ENCODE data around the gene ZNF285.
A peak's percentile ranks its signal among the peaks of the same experiment; 100 is the strongest.
"Not testable (repeated sequence)": the region's sequence is repeated elsewhere in the genome, so short reads cannot be mapped to it uniquely, and the experiment has no call there.

ZNF285 gene

DNA sequence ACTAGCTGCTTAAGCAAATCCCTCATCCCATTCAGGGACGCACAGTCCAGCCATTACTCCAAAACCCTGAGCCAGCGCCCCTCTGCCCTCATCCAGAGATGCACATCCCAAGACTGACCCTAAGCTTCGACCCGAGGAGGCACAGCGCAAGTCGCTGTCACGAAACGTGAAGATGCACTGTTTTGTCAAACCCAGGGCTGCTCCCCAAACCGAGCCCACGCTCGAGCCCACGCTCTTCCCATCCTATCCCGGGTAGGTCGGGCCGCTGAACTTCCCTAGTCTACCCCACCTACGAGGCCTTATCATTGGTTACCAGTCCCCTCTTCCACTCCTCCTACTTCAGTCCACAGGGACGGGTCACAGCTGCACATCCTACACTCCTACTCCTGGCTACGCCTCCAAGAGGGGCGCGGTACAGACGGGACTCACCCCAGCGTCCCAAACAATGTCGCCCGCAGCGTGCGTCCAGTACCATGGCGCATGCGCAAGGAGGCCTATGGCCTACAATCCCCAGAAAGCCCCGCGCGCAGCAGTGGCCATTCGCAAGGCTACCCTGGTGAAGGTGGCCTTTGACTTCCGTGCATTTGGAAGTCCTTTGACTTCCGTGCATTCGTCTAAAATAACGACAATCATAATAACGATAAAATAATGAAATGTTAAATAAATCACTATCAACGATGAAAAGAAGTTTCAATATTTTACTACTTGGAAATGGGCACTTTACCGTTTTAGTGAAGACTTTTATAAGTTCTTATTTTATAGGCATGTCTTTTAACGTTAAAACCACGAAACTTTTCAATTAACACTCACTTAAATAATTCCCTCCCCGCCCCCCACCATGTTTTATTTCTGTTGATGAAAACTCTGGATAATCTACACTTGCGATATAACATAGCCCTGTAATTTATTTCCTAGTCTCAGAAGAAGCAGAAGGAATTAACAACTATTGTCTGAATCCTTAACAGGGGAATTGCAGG lies at the start of gene ZNF285:
ZNF285 (minus strand) TSS at position 470 of the 977 bp plus-strand sequence. CDS start 4,395 bp downstream, outside the sequence.
- DNase-seq (ENCODE audit: low read depth in 2 of 2), result peak; percentile 49 to 55

DNA sequence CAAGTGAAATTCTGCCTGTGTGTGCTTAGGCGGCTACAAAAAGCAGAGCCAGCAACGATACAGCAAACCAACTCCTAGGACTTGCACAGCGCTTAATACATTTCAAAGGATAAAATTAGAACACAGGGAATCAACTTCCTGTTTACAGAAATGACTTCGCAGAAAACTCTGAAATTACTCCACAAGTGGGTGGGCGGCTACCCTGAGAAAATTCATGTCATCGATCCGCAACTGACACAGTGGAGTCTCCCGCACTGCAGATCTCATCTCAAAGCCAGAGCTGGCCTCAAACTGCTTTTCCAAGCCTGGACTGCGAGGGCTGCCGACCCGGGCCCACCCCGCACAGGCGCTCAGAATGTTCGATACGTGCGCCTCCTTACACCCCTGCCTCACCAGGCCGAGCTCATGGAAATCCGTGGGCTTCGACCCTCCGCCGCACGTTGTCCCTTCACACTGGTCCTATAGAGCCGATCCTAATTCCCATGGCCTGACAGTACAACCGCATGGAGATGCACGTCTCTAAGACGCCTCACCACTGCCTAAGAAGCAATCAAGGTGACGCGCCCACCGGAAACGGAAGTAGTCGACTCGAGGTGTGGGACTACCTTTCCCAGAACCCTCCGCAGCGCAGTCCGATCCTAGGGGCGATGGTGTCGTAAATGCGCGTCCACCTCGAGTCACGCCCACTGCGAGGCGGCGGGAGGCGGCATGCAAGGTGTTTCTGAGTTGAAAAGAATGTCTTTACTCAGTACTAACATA lies 46.7 kb upstream of the ZNF285 start, which contains the start of gene ZNF229:
ZNF229 (minus strand) TSS at position 557 of the 759 bp plus-strand sequence. CDS start 5,625 bp downstream, outside the sequence.
- DNase-seq (ENCODE audit: low read depth in 2 of 2), result peak; percentile 15 to 57

DNA sequence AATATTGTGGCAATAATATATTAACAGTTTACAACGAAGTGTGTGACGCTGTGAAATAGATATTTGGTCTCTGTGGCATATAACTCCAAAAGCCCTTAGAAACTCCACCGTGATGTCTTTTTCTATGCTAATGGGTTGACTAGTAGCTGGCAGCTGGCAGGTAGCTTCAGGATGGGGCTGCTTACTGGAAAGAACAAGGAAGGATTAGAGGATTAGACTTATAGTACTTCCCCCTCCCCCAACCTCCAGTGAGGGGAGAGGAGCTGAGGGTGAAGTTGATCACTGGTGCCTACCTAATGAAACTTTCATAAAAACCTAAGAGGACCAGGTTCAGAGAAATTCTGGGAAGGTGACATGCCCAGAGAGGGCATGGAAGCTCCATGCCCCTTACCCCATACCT lies 37.0 kb upstream of the ZNF285 start:
- DNase-seq (ENCODE audit: low read depth in 2 of 2), result no peak

GRCh38 chr19:44435441-44435840 lies 34.0 kb upstream of the ZNF285 start:
- DNase-seq (ENCODE audit: low read depth in 2 of 2), result no peak

DNA sequence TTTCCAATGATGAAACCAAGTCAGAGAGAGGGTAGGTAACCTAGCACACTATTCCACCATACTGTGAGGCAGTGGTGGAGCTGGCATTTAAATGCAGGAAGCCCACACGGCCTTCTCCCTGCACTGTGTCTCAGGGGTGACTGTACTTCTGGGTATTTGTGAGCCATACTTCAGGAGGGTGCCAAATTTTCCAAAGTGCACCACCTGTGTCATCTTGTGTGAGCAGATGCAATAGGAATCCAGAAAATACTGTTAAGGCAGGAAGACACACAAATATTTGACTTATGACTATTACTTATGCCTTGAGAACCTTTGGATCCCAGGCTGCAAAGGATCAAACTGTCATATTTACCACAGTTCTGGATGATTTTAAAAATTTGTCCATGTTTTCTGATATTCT lies 29.5 kb upstream of the ZNF285 start:
- no peak for DNase-seq (ENCODE audit: low read depth in 2 of 2)

- not testable (repeated sequence) for DNase-seq (ENCODE audit: low read depth in 2 of 2)
Observed at GRCh38 chr19:44415553-44415952, 14.1 kb upstream of the ZNF285 start.

GRCh38 chr19:44389268-44389667 lies 12.1 kb downstream of the ZNF285 start:
- not testable (repeated sequence) for DNase-seq (ENCODE audit: low read depth in 2 of 2)

DNA sequence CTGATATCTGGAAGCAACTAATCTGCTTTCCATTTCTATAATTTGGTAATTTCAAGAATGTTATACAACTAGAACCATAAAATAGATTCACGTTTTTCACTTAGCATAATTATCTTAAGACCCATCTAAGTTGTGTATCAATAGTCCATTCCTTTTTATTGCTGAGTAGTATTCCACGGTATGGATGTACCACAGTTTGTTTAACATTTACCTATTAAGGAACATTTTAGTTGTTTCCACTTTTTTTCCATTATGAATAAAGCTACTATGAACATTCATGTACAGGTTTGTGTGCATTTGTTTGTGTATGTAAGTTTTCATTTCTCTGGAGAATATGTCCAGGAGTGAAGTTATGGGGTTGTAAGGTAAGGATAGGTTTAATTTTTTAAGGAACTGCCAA lies 26.6 kb downstream of the ZNF285 start:
- no peak for DNase-seq (ENCODE audit: low read depth in 2 of 2)

- DNase-seq (ENCODE audit: low read depth in 2 of 2), result no peak
Observed at GRCh38 chr19:44371815-44372480, 29.5 kb downstream of the ZNF285 start.

DNA sequence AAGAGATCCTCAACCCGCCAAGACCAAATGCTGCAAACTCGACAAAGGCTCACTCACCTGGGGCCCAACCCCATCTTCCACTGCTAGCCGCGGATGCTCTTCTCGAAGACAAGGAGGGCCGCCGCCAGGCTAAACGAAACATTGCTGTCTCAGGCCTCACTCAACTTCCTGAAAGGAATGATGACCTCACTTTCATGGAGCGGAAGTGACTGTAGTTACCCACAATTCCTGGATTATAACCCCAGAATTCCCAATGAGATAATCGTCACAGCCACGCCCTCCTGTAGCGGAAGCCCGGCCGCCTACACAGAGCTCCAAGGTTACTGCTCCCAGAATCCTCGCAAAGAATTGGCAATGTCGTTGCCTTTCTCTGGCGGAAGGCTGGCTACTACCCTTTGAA lies 34.4 kb downstream of the ZNF285 start:
- DNase-seq (ENCODE audit: low read depth in 2 of 2), result no peak

GRCh38 chr19:44356383-44357111 lies 44.9 kb downstream of the ZNF285 start, which contains the start of gene ZNF112:
Gene ZNF112 (minus strand): TSS chr19:44356680. CDS start chr19:44340539, 16,141 bp downstream.
- DNase-seq (ENCODE audit: low read depth in 2 of 2), result no peak

GRCh38 chr19:44346556-44346955 lies 54.9 kb downstream of the ZNF285 start:
- no peak for DNase-seq (ENCODE audit: low read depth in 2 of 2)

GRCh38 chr19:44345959-44346358 lies 55.4 kb downstream of the ZNF285 start:
- DNase-seq (ENCODE audit: low read depth in 2 of 2), result no peak

- no peak for DNase-seq (ENCODE audit: low read depth in 2 of 2)
Observed at GRCh38 chr19:44344255-44344654, 57.2 kb downstream of the ZNF285 start.

GRCh38 chr19:44341794-44342193 lies 59.6 kb downstream of the ZNF285 start:
- no peak for DNase-seq (ENCODE audit: low read depth in 2 of 2)

DNA sequence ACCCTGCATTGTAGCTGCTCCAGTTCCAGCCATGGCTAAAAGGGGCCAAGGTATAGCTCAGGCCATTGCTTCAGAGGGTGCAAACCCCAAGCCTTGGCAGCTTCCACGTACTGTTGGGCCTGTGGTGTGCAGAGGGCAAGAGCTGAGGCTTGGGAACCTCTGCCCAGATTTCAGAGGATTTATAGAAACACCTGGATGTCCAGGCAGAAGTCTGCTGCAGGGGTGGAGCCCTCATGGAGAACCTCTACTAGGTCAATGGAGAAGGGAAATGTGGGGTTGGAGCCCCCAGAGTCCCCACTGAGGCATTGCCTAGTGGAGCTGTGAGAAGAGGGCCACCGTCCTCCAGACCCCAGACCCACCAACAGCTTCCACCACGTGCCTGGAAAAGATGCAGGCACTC lies 66.8 kb downstream of the ZNF285 start:
- DNase-seq (ENCODE audit: low read depth in 2 of 2), result not testable (repeated sequence)

Data from stimulated activated CD8-positive, alpha-beta memory T cell treated with anti-CD3 and anti-CD28 coated beads, Interleukin-2, amount 100 ng/mL, for 1 hour (primary cell).